Activated B cell treated with CpG ODN at 0.5 μM for 24 hours (primary cell): ENCODE results near the gene CDKN2AIP. TPM values are rescaled to one million over a fixed set of nuclear protein-coding genes. Genes with fewer than 3 reads are reported as not detected.

ENCODE experiments used
- ATAC-seq: fragments of 200-7000 bp; cut with Tn5 transposase; one replicate; pipeline ENCODE4 v1.10.0; 2021; ENCODE audit warnings: low read depth, mild to moderate bottlenecking, moderate library complexity
- CTCF ChIA-PET: fragments of 350-600 bp; sonication (Branson Sonifier 250); formaldehyde crosslinking; loops from one replicate; lab custom pipeline; 2021; ENCODE audit warnings: antibody characterized with exemption; lab: Charles Lee
- POLR2A ChIA-PET: fragments of 350-600 bp; sonication (Branson Sonifier 250); formaldehyde crosslinking; loops from one replicate; lab custom pipeline; 2021; ENCODE audit warnings: antibody characterized with exemption; lab: Charles Lee
- DNase-seq: peaks from one replicate; pipeline ENCODE4 v3.0.0; 2022
- H3K27ac Mint-ChIP-seq: one replicate; pipeline ENCODE4 v1.8.0; 2020; ENCODE audit warnings: mixed read lengths
- H3K27me3 Mint-ChIP-seq: one replicate; pipeline ENCODE4 v1.8.0; 2021; ENCODE audit warnings: mixed read lengths
- H3K36me3 Mint-ChIP-seq: one replicate; pipeline ENCODE4 v1.8.0; 2021; ENCODE audit warnings: low read depth, mixed read lengths
- H3K4me1 Mint-ChIP-seq: one replicate; pipeline ENCODE4 v1.8.0; 2021; ENCODE audit warnings: mixed read lengths
- H3K4me3 Mint-ChIP-seq: one replicate; pipeline ENCODE4 v1.8.0; 2020; ENCODE audit warnings: mild to moderate bottlenecking, mixed read lengths
- H3K9me3 Mint-ChIP-seq: one replicate; pipeline ENCODE4 v1.8.0; 2020; ENCODE audit warnings: mixed read lengths
- CTCF ChIP-seq: fragments of 200-600 bp; IDR thresholded peaks from one replicate; pipeline ENCODE4 v1.8.0; 2022; ENCODE audit warnings: antibody characterized with exemption, mild to moderate bottlenecking
- intact Hi-C: fragments of 100-400 bp; cut with micrococcal nuclease; formaldehyde crosslinking; loops from one replicate; pipeline ENCODE4 v1.15.1; 2024
- total RNA-seq: library from RNA; stranded (reverse); gene quantifications from 2 replicates; pipeline ENCODE4 v1.2.3, GENCODE V29; 2022

CDKN2AIP gene
- total RNA-seq, 1 donor from 2014 or later, result 21.8 TPM

- ATAC-seq (no peak), DNase-seq (no peak)
- Mint-ChIP-seq H3K4me3 (no peak overlapping the region), H3K27me3 (peaks cover 3% of the 10 kb centered on the region), H3K36me3 (no peaks in the 10 kb centered on the region), H3K27ac (no peak overlapping the region), H3K9me3 (no peaks in the 10 kb centered on the region), H3K4me1 (no peaks in the 10 kb centered on the region)
- no peak for TF ChIP-seq CTCF
- ChIA-PET POLR2A (interaction anchor here (1.0 kb wide), 1 partner anchor 21 kb away, joined by 3 read pairs; no protein-coding TSS in a partner anchor), CTCF (no interaction called here)
- intact Hi-C loops, result no loop called here
Measured at GRCh38 chr4:183422962-183423631, 21.3 kb upstream of the CDKN2AIP start.

GRCh38 chr4:183424109-183424744, 20.2 kb upstream of the CDKN2AIP start:
- ChIA-PET CTCF (no interaction called here), POLR2A (interaction anchor here (0.6 kb wide), 1 partner anchor 86 kb away, joined by 7 read pairs; no protein-coding TSS in a partner anchor)
- Mint-ChIP-seq H3K27ac (no peak overlapping the region), H3K4me3 (no peak overlapping the region), H3K27me3 (peaks cover 3% of the 10 kb centered on the region), H3K9me3 (no peaks in the 10 kb centered on the region), H3K36me3 (no peaks in the 10 kb centered on the region), H3K4me1 (no peaks in the 10 kb centered on the region)
- intact Hi-C loops, result no loop called here
- no peak for TF ChIP-seq CTCF
- ATAC-seq, result no peak
- no peak for DNase-seq

DNA sequence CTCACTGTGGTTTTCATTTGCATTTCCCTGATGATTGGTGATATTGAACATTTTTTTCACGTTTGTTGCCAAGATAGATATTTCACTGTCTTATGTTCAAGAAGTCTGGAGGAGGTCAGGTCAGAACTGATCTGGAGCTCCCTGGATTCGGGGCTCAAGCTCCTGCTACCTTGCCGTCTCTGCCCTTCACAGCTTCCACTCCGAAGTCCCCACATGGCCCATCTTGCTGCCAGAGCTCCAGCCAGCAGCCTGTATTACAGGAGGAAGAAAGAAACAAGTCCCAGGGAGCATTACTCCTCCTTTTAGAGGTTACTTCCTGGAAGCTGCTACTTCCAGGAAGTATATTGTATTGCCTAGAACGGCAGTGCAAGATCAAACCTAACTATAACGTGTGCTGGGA, 17.9 kb upstream of the CDKN2AIP start:
- no peaks in the 10 kb centered on the region for H3K36me3 Mint-ChIP-seq
- no peak for TF ChIP-seq CTCF
- ChIA-PET CTCF (no interaction called here), POLR2A (interaction anchor here (0.8 kb wide), 1 partner anchor 18 kb away, joined by 5 read pairs; the partner anchor contains the start of gene CDKN2AIP)
- intact Hi-C loops, result no loop called here
- no peaks in the 10 kb centered on the region for H3K4me1 Mint-ChIP-seq
- H3K9me3 Mint-ChIP-seq, result no peaks in the 10 kb centered on the region
- ATAC-seq (no peak), DNase-seq (no peak)
- peaks cover 3% of the 10 kb centered on the region for H3K27me3 Mint-ChIP-seq
- H3K4me3 Mint-ChIP-seq, result no peak overlapping the region
- H3K27ac Mint-ChIP-seq, result no peak overlapping the region

- TF ChIP-seq CTCF, result no peak
- Mint-ChIP-seq H3K4me3 (no peak overlapping the region), H3K27ac (no peak overlapping the region), H3K36me3 (no peaks in the 10 kb centered on the region), H3K27me3 (peaks cover 3% of the 10 kb centered on the region), H3K9me3 (no peaks in the 10 kb centered on the region), H3K4me1 (no peaks in the 10 kb centered on the region)
- DNase-seq, result no peak
- POLR2A ChIA-PET, result no interaction called here
- intact Hi-C loops, result no loop called here
- CTCF ChIA-PET, result no interaction called here
- no peak for ATAC-seq
Measured at GRCh38 chr4:183429489-183429888, 14.9 kb upstream of the CDKN2AIP start.

- H3K27me3 Mint-ChIP-seq, result peaks cover 3% of the 10 kb centered on the region
- no peak overlapping the region for H3K4me3 Mint-ChIP-seq
- CTCF ChIA-PET, result no interaction called here
- ATAC-seq, result no peak
- H3K4me1 Mint-ChIP-seq, result no peaks in the 10 kb centered on the region
- intact Hi-C loops, result no loop called here
- POLR2A ChIA-PET, result no interaction called here
- no peak overlapping the region for H3K27ac Mint-ChIP-seq
- no peak for TF ChIP-seq CTCF
- H3K36me3 Mint-ChIP-seq, result no peaks in the 10 kb centered on the region
- no peaks in the 10 kb centered on the region for H3K9me3 Mint-ChIP-seq
- DNase-seq, result no peak
Measured at GRCh38 chr4:183430317-183430993, 14.0 kb upstream of the CDKN2AIP start.
